GM12878 (cell line): ENCODE results near the gene ADCY6. TPM values are rescaled to one million over a fixed set of nuclear protein-coding genes. Genes with fewer than 3 reads are reported as not detected.

Experiments used
- ATAC-seq: fragments of 200-7000 bp; cut with Tn5 transposase; 3 replicates; pipeline ENCODE4 v1.9.1; 2020; ENCODE audit warnings: mild to moderate bottlenecking, moderate library complexity
- BruUV-seq: library from RNA; stranded (reverse); fragments of 400-500 nt; replicated peaks from 2 replicates; lab custom pipeline; 2021; lab: Mats Ljungman, UMichigan
- CTCF ChIA-PET: fragments of 300-600 bp; sonication (Branson Sonifier 250); formaldehyde crosslinking; extraction: SDS; loops from one replicate; lab custom pipeline; 2021; ENCODE audit warnings: inconsistent platforms; lab: Yijun Ruan, JAX
- POLR2A ChIA-PET: fragments of 350-600 bp; formaldehyde crosslinking; extraction: SDS; loops from one replicate; lab custom pipeline; 2021; ENCODE audit warnings: inconsistent platforms; lab: Charles Lee
- RAD21 ChIA-PET: fragments of 300-600 bp; sonication (Branson Sonifier 250); formaldehyde crosslinking; loops from one replicate; lab custom pipeline; 2023; ENCODE audit warnings: antibody characterized with exemption; ENCODE audit not compliant: unreplicated experiment; lab: Charles Lee
- SMC1A ChIA-PET: fragments of 300-600 bp; sonication (Branson Sonifier 250); formaldehyde crosslinking; loops from one replicate; lab custom pipeline; 2023; ENCODE audit not compliant: unreplicated experiment, uncharacterized antibody; lab: Charles Lee
- DNase-seq: peaks from one replicate; pipeline ENCODE4 v3.0.0-alpha.2; 2011; ENCODE audit warnings: low read depth, low spot score
- FAIRE-seq: peaks from 3 replicates; lab custom pipeline; 2011; peaks lifted over from hg19 to GRCh38; lab: Jason Lieb, UNC
- H2AFZ ChIP-seq: 2 replicates; pipeline ENCODE4 v1.6.0; 2011; ENCODE audit warnings: low read depth, low read length, control low read depth; ENCODE audit not compliant: control insufficient read depth
- H3K27ac ChIP-seq: 2 replicates; pipeline ENCODE4 v1.5.1; 2011; ENCODE audit warnings: control low read depth; ENCODE audit not compliant: control insufficient read depth, insufficient read depth
- H3K27me3 ChIP-seq, 2 experiments: replicated peaks in 1 of 2; 2 replicates each; pipeline versions ENCODE4 v1.6.0 to v1.6.1; 2011; ENCODE audit warnings: low read length in 1 of 2; ENCODE audit not compliant: control insufficient read depth in 2 of 2, insufficient read depth in 2 of 2
- H3K36me3 ChIP-seq, 2 experiments: 2 replicates each; pipeline ENCODE4 v1.5.1; 2011; ENCODE audit warnings: low read length in 1 of 2; ENCODE audit not compliant: control insufficient read depth in 2 of 2, insufficient read depth in 2 of 2
- H3K4me1 ChIP-seq: 2 replicates; pipeline ENCODE4 v1.6.1; 2011; ENCODE audit warnings: mild to moderate bottlenecking, low read length, moderate library complexity, mixed read lengths; ENCODE audit not compliant: control insufficient read depth, insufficient read depth
- H3K4me2 ChIP-seq: 2 replicates; pipeline ENCODE4 v1.6.0; 2011; ENCODE audit warnings: control low read depth; ENCODE audit not compliant: control insufficient read depth, insufficient read depth
- H3K4me3 ChIP-seq: fragments of 200-600 bp; sonication (generic); 2 replicates; pipeline ENCODE4 v1.5.1; 2016
- H3K79me2 ChIP-seq: 2 replicates; pipeline ENCODE4 v1.6.0; 2011; ENCODE audit warnings: low read length; ENCODE audit not compliant: control insufficient read depth, insufficient read depth
- H3K9ac ChIP-seq: 2 replicates; pipeline ENCODE4 v1.8.0; 2011; ENCODE audit warnings: low read length, control low read depth, mixed read lengths; ENCODE audit not compliant: control insufficient read depth, insufficient read depth
- H3K9me3 ChIP-seq: replicated peaks from 3 replicates; pipeline ENCODE4 v1.5.1; 2011; ENCODE audit warnings: mild to moderate bottlenecking, low read length; ENCODE audit not compliant: control insufficient read depth, insufficient read depth
- H4K20me1 ChIP-seq: 2 replicates; pipeline ENCODE4 v1.6.0; 2011; ENCODE audit not compliant: control insufficient read depth, insufficient read depth
- ATF7 ChIP-seq: fragments of 450-650 bp; IDR thresholded peaks from 2 replicates; pipeline ENCODE4 v1.6.1; 2016; ENCODE audit warnings: low read depth, mild to moderate bottlenecking
- CHD1 ChIP-seq: IDR thresholded peaks from 2 replicates; pipeline ENCODE4 v1.6.1; 2012; ENCODE audit warnings: low read depth, low read length, improper control_type of control experiment
- DPF2 ChIP-seq: fragments of 450-650 bp; IDR thresholded peaks from 2 replicates; pipeline ENCODE4 v1.6.1; 2017; ENCODE audit warnings: mild to moderate bottlenecking
- ETV6 ChIP-seq, 2 experiments: fragments of 450-650 bp in 1 of 2; IDR thresholded peaks in 1 of 2; conservative IDR thresholded peaks in 1 of 2; 2 replicates each; pipeline ENCODE4 v1.6.1; 2014; ENCODE audit warnings: antibody characterized with exemption in 1 of 2, borderline replicate concordance in 1 of 2, low read depth in 1 of 2, mild to moderate bottlenecking in 1 of 2, moderate library complexity in 1 of 2
- HDAC2 ChIP-seq: fragments of 200-600 bp; sonication (generic); IDR thresholded peaks from 2 replicates; pipeline ENCODE4 v1.6.1; 2017
- KLF5 ChIP-seq: fragments of 450-650 bp; IDR thresholded peaks from 2 replicates; pipeline ENCODE4 v1.6.1; 2014; ENCODE audit warnings: mild to moderate bottlenecking; ENCODE audit not compliant: partially characterized antibody
- PRDM15 ChIP-seq: fragments of 450-650 bp; formaldehyde crosslinking; IDR thresholded peaks from 2 replicates; pipeline ENCODE4 v1.4.0; 2020; ENCODE audit warnings: mild to moderate bottlenecking, moderate library complexity
- SMARCA5 ChIP-seq: fragments of 450-650 bp; IDR thresholded peaks from 2 replicates; pipeline ENCODE4 v1.6.1; 2017; ENCODE audit warnings: mild to moderate bottlenecking
- TARDBP ChIP-seq: IDR thresholded peaks from 2 replicates; pipeline ENCODE4 v1.6.1; 2016; ENCODE audit warnings: borderline replicate concordance
- ZBTB33 ChIP-seq: fragments of 450-650 bp; IDR thresholded peaks from 2 replicates; pipeline ENCODE4 v1.6.1; 2017; ENCODE audit warnings: mild to moderate bottlenecking
- ZNF384 ChIP-seq: IDR thresholded peaks from 2 replicates; pipeline ENCODE4 v1.6.1; 2012; ENCODE audit warnings: low read depth, mild to moderate bottlenecking, low read length, improper control_type of control experiment, borderline replicate concordance
- ZNF622 ChIP-seq: fragments of 450-650 bp; IDR thresholded peaks from 2 replicates; pipeline ENCODE4 v1.6.1; 2017; ENCODE audit warnings: mild to moderate bottlenecking, inconsistent platforms
- WGBS: methylation state at CpG from one replicate; pipeline ENCODE4 v1.1.6; 2016; ENCODE audit warnings: low lambda C conversion rate; ENCODE audit not compliant: insufficient replicate concordance, insufficient coverage; ENCODE audit errors: missing lambda C conversion rate; 5-methylcytosine and 5-hydroxymethylcytosine counted together
- in situ Hi-C: fragments of 300-500 bp; cut with MboI; formaldehyde crosslinking; loops from 9 replicates; pipeline ENCODE4 v1.14.3; 2018; ENCODE audit warnings: mixed read lengths
- intact Hi-C: fragments of 100-400 bp; cut with micrococcal nuclease; formaldehyde crosslinking; loops from one replicate; pipeline ENCODE4 v1.14.2; 2022; ENCODE audit not compliant: unreplicated experiment
- polyA plus RNA-seq, 11 experiments: library from polyadenylated mRNA; depleted of rRNA in 4 of 11; unstranded in 6 of 11; stranded (reverse) in 5 of 11; fragments of >200 nt; fragmentation: Nextera tagmentation in 4 of 11; fragmentation: Illumina TruSeq in 1 of 11; extraction: Ambion mirVana in 4 of 11; extraction: Trizol in 1 of 11; gene quantifications; 1 replicate in 1 of 11; 2 replicates in 10 of 11; pipeline versions ENCODE4 v1.2.1 to v1.2.3, GENCODE V29; 2011 to 2016; ENCODE audit warnings: inconsistent platforms in 2 of 11, missing spikeins in 2 of 11, low read depth in 1 of 11
- total RNA-seq, 4 experiments: library from RNA; depleted of rRNA in 3 of 4; stranded (reverse); fragments of >200 nt in 3 of 4; fragmentation: Illumina TruSeq in 1 of 4; extraction: Trizol in 1 of 4; gene quantifications; 2 replicates each; pipeline versions ENCODE4 v1.2.1 to v1.2.3, GENCODE V29; 2013 to 2021

Gene ADCY6
- total and polyA plus RNA-seq, 10 of the 15 experiments (the other 5 are each of a cell fraction or from before 2014, with no cell fraction given), result 0.03 to 2.0 (median 0.14) TPM; not detected in 1

GRCh38 chr12:48787791-48788523 is 932 bp downstream of the ADCY6 start (continued):
- no peak for TF ChIP-seq PRDM15 (CRISPR knock-in tag)
- TF ChIP-seq, all 136 proteins: peak for 0

GRCh38 chr12:48786591-48787544 is 2.0 kb downstream of the ADCY6 start:
- BruUV-seq, result TSS peak; percentile 67
- no peak overlapping the region for H3K27ac ChIP-seq
- no peak for FAIRE-seq
- H4K20me1 ChIP-seq, result no peaks in the 10 kb centered on the region
- no peaks in the 10 kb centered on the region for H3K27me3 ChIP-seq
- CTCF ChIA-PET, result interaction anchor here (1.4 to 4.1 kb wide), 3 partner anchors 7 to 34 kb away, joined by 3 to 18 read pairs (median 11); no protein-coding TSS in a partner anchor
- H3K4me1 ChIP-seq, result no peaks in the 10 kb centered on the region
- H2AFZ ChIP-seq, result no peak overlapping the region
- intact Hi-C loops (loop anchor here (1.0 kb wide), 1 partner anchor 20 kb away; no protein-coding TSS in a partner anchor), in situ Hi-C loops (no loop called here)
- no peak for DNase-seq
- SMC1A ChIA-PET, result interaction anchor here (1.1 to 1.2 kb wide), 2 partner anchors 19 to 33 kb away, joined by 3 read pairs; no protein-coding TSS in a partner anchor
- no peak for ATAC-seq
- POLR2A ChIA-PET, result no interaction called here
- WGBS, result 37% methylated on average over 7 of the region's 7 CpGs
- no peaks in the 10 kb centered on the region for H3K36me3 ChIP-seq
- RAD21 ChIA-PET, result no interaction called here
- no peaks in the 10 kb centered on the region for H3K9me3 ChIP-seq
- H3K4me3 ChIP-seq, result no peak overlapping the region
- no peaks in the 10 kb centered on the region for H3K79me2 ChIP-seq
- no peak overlapping the region for H3K4me2 ChIP-seq
- H3K9ac ChIP-seq, result no peak overlapping the region
- TF ChIP-seq DPF2 (no peak), CHD1 (no peak), HDAC2 (no peak), ZNF384 (no peak), ATF7 (no peak), ZNF622 (no peak), ZBTB33 (no peak), KLF5 (no peak), SMARCA5 (no peak), TARDBP (no peak), ETV6 (conservative IDR thresholded peaks at IDR 0.05 in 1 of 2, IDR thresholded peaks at IDR 0.05 in 1 of 2; ENCODE audit: borderline replicate concordance in 1 of 2, low read depth in 1 of 2) (no peak)
